Measurements from ENCODE around the gene STXBP4. TPM values are rescaled to one million over a fixed set of nuclear protein-coding genes. Genes with fewer than 3 reads are reported as not detected.

Gene STXBP4, protein sequence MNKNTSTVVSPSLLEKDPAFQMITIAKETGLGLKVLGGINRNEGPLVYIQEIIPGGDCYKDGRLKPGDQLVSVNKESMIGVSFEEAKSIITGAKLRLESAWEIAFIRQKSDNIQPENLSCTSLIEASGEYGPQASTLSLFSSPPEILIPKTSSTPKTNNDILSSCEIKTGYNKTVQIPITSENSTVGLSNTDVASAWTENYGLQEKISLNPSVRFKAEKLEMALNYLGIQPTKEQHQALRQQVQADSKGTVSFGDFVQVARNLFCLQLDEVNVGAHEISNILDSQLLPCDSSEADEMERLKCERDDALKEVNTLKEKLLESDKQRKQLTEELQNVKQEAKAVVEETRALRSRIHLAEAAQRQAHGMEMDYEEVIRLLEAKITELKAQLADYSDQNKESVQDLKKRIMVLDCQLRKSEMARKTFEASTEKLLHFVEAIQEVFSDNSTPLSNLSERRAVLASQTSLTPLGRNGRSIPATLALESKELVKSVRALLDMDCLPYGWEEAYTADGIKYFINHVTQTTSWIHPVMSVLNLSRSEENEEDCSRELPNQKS
- 10 to 100 TPM in 1 of 4 donors, 1 to 10 TPM in 3; 2.8 to 10.3 (median 5.6) TPM for total RNA-seq

DNA sequence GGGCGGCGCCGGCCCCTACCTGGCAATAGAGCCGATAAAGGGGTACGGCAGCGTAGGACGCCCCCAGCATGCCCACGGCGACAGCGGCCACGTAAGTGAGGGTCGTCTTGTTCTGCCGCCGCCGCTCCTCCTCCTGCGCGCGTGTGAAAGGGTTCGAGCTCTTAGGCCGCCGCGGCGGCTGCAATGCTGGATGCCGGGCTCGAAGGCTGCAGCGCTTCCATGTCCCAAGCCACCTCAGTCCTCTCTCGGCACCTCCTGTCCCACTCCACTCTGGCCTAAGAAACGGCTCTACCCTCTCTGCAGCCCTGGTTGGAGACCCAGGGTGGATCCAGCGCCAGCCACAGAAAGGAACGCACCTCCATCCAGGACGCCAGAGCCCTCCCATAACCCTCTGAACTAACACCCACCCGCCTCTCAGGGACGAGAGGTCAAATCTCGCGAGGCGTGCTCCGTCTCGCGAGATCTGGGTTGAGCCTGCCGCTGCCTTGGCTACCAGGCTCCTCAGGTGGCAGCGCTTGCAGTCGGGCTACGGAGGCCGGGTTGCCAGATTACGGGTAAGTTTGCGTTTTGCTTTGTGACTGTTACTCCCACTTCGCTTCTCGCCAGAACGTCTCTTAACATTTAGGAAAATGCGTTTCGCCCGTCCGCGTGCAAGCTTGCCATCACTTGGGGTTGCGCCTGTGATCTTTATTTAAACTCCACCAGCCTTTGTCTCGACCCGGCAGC, at the start of gene STXBP4, which contains the start of gene COX11:
TSS of gene STXBP4 (plus strand) at position 504 of the 726 bp plus-strand sequence. CDS start 17,455 bp downstream, outside the sequence.
TSS of gene COX11 (minus strand) at position 393 of the 726 bp plus-strand sequence. CDS start at position 385, 8 bp downstream.
- DNase-seq (ENCODE audit: low spot score in 2 of 2) = peak; percentile 94 to 98
- 0% methylated on average over 40 to 54 of the region's 57 CpGs for WGBS, 2 donors
- intact Hi-C loops (cut with DNase I; ENCODE audit: low total_unique reads) = no loop called here

DNA sequence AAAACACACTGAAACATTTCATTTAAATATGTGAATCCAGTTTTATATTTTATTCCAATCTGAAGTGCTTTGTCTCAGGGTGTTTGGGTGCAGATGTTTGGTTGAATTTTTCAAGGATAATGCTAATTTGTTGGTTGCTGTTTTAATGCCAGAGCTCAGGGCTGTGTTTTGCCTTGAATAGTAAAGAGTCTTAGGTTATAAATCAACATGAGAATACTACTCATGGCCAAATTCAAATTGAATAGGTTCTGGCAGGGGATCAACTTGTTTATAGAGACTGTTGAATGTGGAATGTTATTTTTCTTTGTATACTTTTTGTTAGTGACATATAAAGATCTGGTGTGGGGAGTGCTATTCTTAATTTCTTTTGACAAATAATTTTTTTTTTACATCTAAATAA, 49.1 kb upstream of the STXBP4 start:
- intact Hi-C loops (cut with DNase I; ENCODE audit: low total_unique reads) = no loop called here
- DNase-seq (ENCODE audit: low spot score in 2 of 2) = no peak
- TF ChIP-seq, protein P1, sequence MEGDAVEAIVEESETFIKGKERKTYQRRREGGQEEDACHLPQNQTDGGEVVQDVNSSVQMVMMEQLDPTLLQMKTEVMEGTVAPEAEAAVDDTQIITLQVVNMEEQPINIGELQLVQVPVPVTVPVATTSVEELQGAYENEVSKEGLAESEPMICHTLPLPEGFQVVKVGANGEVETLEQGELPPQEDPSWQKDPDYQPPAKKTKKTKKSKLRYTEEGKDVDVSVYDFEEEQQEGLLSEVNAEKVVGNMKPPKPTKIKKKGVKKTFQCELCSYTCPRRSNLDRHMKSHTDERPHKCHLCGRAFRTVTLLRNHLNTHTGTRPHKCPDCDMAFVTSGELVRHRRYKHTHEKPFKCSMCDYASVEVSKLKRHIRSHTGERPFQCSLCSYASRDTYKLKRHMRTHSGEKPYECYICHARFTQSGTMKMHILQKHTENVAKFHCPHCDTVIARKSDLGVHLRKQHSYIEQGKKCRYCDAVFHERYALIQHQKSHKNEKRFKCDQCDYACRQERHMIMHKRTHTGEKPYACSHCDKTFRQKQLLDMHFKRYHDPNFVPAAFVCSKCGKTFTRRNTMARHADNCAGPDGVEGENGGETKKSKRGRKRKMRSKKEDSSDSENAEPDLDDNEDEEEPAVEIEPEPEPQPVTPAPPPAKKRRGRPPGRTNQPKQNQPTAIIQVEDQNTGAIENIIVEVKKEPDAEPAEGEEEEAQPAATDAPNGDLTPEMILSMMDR (IDR thresholded peaks at IDR 0.05) = no peak
- no peak for TF ChIP-seq POLR2A (IDR thresholded peaks at IDR 0.05)
- no peak overlapping the region for H3K4me3 ChIP-seq (ENCODE audit: low read depth, poor library complexity, severe bottlenecking)

More for the DNA sequence above, at the start of gene STXBP4, which contains the start of gene COX11:
- H3K4me3 ChIP-seq (ENCODE audit: low read depth, poor library complexity, severe bottlenecking) = peak within 1 kb of the TSS; percentile 87
- no peak for TF ChIP-seq POLR2A (IDR thresholded peaks at IDR 0.05)
- TF ChIP-seq, protein P1 (IDR thresholded peaks at IDR 0.05) = peak in 1 of 3 donors; percentile 5

DNA sequence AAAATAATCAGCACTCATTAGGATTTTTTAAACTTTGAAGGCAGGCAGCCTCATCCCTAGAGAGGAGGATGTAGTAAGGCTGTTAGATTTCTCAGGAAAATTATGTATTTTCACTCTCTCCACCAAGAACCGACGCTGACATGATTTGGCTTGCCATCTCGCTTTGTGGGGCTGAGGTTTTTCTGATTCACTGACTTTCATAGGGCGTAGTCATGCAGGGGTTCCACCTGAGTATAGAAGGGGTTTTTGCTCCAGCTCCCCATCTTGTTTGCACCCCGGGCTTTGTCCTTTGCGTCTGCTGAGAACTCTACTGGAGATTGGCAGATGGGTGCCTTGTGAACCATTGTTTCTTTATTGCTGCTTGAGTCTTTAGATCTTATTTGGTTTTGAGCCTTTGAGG, 47.7 kb upstream of the STXBP4 start:
- no peak overlapping the region for H3K4me3 ChIP-seq (ENCODE audit: low read depth, poor library complexity, severe bottlenecking)
- 80 to 83% methylated on average over 6 of the region's 6 CpGs for WGBS, 2 donors
- DNase-seq (ENCODE audit: low spot score in 2 of 2) = no peak
- TF ChIP-seq, protein P1 (IDR thresholded peaks at IDR 0.05) = no peak
- TF ChIP-seq POLR2A (IDR thresholded peaks at IDR 0.05) = no peak
- intact Hi-C loops (cut with DNase I; ENCODE audit: low total_unique reads) = no loop called here

DNA sequence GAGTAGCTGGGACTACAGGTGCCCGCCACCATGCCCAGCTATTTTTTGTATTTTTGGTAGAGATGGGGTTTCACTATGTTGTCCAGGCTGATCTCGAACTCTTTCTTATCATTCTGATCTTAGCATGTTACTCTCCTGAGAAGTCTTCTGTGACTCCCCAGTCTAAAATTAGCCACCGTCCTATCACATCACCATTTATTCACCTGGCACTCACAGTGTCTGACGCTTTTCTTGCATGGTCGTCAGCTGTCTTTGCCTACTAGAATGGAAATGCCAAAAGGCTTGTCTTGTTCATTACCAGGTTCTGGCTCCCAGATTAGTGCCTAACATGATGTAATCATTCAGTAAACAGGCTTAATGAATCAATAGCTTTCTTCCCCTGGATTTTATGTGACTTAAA, 44.2 kb upstream of the STXBP4 start:
- intact Hi-C loops (cut with DNase I; ENCODE audit: low total_unique reads) = no loop called here
- whole genome bisulfite sequencing, 2 donors = 90% methylated on average over 5 of the region's 5 CpGs
- no peak for TF ChIP-seq POLR2A (IDR thresholded peaks at IDR 0.05)
- TF ChIP-seq, protein P1 (IDR thresholded peaks at IDR 0.05) = no peak

DNA sequence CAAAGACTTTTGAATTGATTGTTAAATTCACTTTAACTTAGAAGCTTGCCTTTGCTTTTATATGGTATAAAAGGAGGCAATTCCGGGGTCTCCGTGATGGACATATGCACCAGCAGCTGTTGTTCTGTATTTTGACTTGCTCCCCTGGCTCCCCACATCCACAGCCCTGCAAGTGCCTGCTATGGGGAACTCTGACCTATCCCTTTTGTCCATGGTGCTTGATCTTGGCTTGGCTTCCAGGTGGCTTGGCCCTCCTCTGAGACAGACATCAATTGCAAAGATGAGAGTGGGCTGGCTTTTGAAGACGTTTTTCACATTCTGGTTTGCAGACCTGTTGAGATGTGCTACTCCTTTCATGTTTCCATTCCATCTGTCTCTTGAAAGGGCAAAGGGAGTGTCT, 41.0 kb upstream of the STXBP4 start:
- H3K4me3 ChIP-seq (ENCODE audit: low read depth, poor library complexity, severe bottlenecking) = no peak overlapping the region
- intact Hi-C loops (cut with DNase I; ENCODE audit: low total_unique reads) = no loop called here
- 67 to 70% methylated on average over 3 of the region's 3 CpGs for WGBS, 2 donors
- TF ChIP-seq POLR2A (IDR thresholded peaks at IDR 0.05) = no peak
- TF ChIP-seq, protein P1 (IDR thresholded peaks at IDR 0.05) = no peak
- peak in 1 of 2 donors; percentile 73 for DNase-seq (ENCODE audit: low spot score in 2 of 2)

More for the DNA sequence above, 44.2 kb upstream of the STXBP4 start:
- no peak overlapping the region for H3K4me3 ChIP-seq (ENCODE audit: low read depth, poor library complexity, severe bottlenecking)
- no peak for DNase-seq (ENCODE audit: low spot score in 2 of 2)

Measured in lower leg skin (tissue), 4 donors.